Stimulated activated naive CD8-positive, alpha-beta T cell treated with anti-CD3 and anti-CD28 coated beads, Interleukin-15, Interleukin-2, amounts not matched to agents 100 ng/mL and 50 ng/mL, for 24 hours (primary cell): ENCODE data around the gene CHMP6.

Experiments used
- H3K27ac Mint-ChIP-seq: one replicate; pipeline ENCODE4 v1.8.0; 2021; ENCODE audit warnings: mild to moderate bottlenecking, mixed read lengths
- H3K27me3 Mint-ChIP-seq: one replicate; pipeline ENCODE4 v1.8.0; 2021; ENCODE audit warnings: mixed read lengths
- H3K36me3 Mint-ChIP-seq: one replicate; pipeline ENCODE4 v1.8.0; 2021; ENCODE audit warnings: low read depth, mixed read lengths
- H3K4me1 Mint-ChIP-seq: one replicate; pipeline ENCODE4 v1.8.0; 2021; ENCODE audit warnings: low read depth, mixed read lengths
- H3K4me3 Mint-ChIP-seq: one replicate; pipeline ENCODE4 v1.8.0; 2021; ENCODE audit warnings: mild to moderate bottlenecking, mixed read lengths
- H3K9me3 Mint-ChIP-seq: one replicate; pipeline ENCODE4 v1.8.0; 2021; ENCODE audit warnings: mixed read lengths

CHMP6 gene

GRCh38 chr17:81030741-81031565 lies 39.3 kb downstream of the CHMP6 start:
- no peak overlapping the region for H3K4me3 Mint-ChIP-seq
- H3K4me1 Mint-ChIP-seq = peaks cover 19% of the 10 kb centered on the region
- no peak overlapping the region for H3K27ac Mint-ChIP-seq
- H3K27me3 Mint-ChIP-seq = peaks cover 32% of the 10 kb centered on the region
- H3K36me3 Mint-ChIP-seq = no peaks in the 10 kb centered on the region
- H3K9me3 Mint-ChIP-seq = peaks cover 4% of the 10 kb centered on the region

GRCh38 chr17:81031566-81032550 lies 40.2 kb downstream of the CHMP6 start:
- peaks cover 26% of the 10 kb centered on the region for H3K4me1 Mint-ChIP-seq
- H3K36me3 Mint-ChIP-seq = peaks cover 3% of the 10 kb centered on the region
- peaks cover 40% of the 10 kb centered on the region for H3K27me3 Mint-ChIP-seq
- no peak overlapping the region for H3K4me3 Mint-ChIP-seq
- H3K27ac Mint-ChIP-seq = no peak overlapping the region
- H3K9me3 Mint-ChIP-seq = peaks cover 3% of the 10 kb centered on the region

- peaks cover 3% of the 10 kb centered on the region for H3K36me3 Mint-ChIP-seq
- no peak overlapping the region for H3K27ac Mint-ChIP-seq
- H3K27me3 Mint-ChIP-seq = peaks cover 39% of the 10 kb centered on the region
- peak overlapping the region; percentile 47 for H3K4me3 Mint-ChIP-seq
- peaks cover 28% of the 10 kb centered on the region for H3K4me1 Mint-ChIP-seq
- no peaks in the 10 kb centered on the region for H3K9me3 Mint-ChIP-seq
Observed at GRCh38 chr17:81032641-81033480, 41.2 kb downstream of the CHMP6 start.

GRCh38 chr17:81033535-81034167 lies 42.0 kb downstream of the CHMP6 start:
- no peaks in the 10 kb centered on the region for H3K9me3 Mint-ChIP-seq
- peak overlapping the region; percentile 52 for H3K4me3 Mint-ChIP-seq
- H3K36me3 Mint-ChIP-seq = peaks cover 3% of the 10 kb centered on the region
- peaks cover 26% of the 10 kb centered on the region for H3K4me1 Mint-ChIP-seq
- no peak overlapping the region for H3K27ac Mint-ChIP-seq
- H3K27me3 Mint-ChIP-seq = peaks cover 39% of the 10 kb centered on the region

GRCh38 chr17:81034168-81034777 lies 42.6 kb downstream of the CHMP6 start:
- H3K27me3 Mint-ChIP-seq = peaks cover 35% of the 10 kb centered on the region
- H3K9me3 Mint-ChIP-seq = no peaks in the 10 kb centered on the region
- H3K4me3 Mint-ChIP-seq = peak overlapping the region; percentile 52
- H3K36me3 Mint-ChIP-seq = peaks cover 3% of the 10 kb centered on the region
- no peak overlapping the region for H3K27ac Mint-ChIP-seq
- H3K4me1 Mint-ChIP-seq = peaks cover 26% of the 10 kb centered on the region

GRCh38 chr17:81034779-81035520 lies 43.3 kb downstream of the CHMP6 start, which contains the start of gene BAIAP2:
BAIAP2 (plus strand) TSS chr17:81035151; CDS start chr17:81035255, 104 bp downstream.
- H3K4me3 Mint-ChIP-seq = peak within 1 kb of the TSS; percentile 84
- peaks cover 26% of the 10 kb centered on the region for H3K4me1 Mint-ChIP-seq
- H3K27me3 Mint-ChIP-seq = peaks cover 32% of the 10 kb centered on the region
- H3K36me3 Mint-ChIP-seq = peaks cover 3% of the 10 kb centered on the region
- H3K9me3 Mint-ChIP-seq = no peaks in the 10 kb centered on the region
- no peak within 1 kb of the TSS for H3K27ac Mint-ChIP-seq

- Mint-ChIP-seq H3K9me3 (no peaks in the 10 kb centered on the region), H3K27me3 (peaks cover 28% of the 10 kb centered on the region), H3K27ac (no peak overlapping the region), H3K4me1 (peaks cover 26% of the 10 kb centered on the region), H3K36me3 (peaks cover 3% of the 10 kb centered on the region), H3K4me3 (peak overlapping the region; percentile 77)
Observed at GRCh38 chr17:81035521-81036196, 44.0 kb downstream of the CHMP6 start.

- no peaks in the 10 kb centered on the region for H3K9me3 Mint-ChIP-seq
- no peak overlapping the region for H3K27ac Mint-ChIP-seq
- H3K4me3 Mint-ChIP-seq = peak overlapping the region; percentile 77
- H3K36me3 Mint-ChIP-seq = peaks cover 3% of the 10 kb centered on the region
- H3K27me3 Mint-ChIP-seq = peaks cover 27% of the 10 kb centered on the region
- peaks cover 26% of the 10 kb centered on the region for H3K4me1 Mint-ChIP-seq
Observed at GRCh38 chr17:81036197-81036941, 44.7 kb downstream of the CHMP6 start.

GRCh38 chr17:81037026-81037797 lies 45.6 kb downstream of the CHMP6 start:
- H3K36me3 Mint-ChIP-seq = peaks cover 3% of the 10 kb centered on the region
- H3K27me3 Mint-ChIP-seq = peaks cover 27% of the 10 kb centered on the region
- H3K4me1 Mint-ChIP-seq = peaks cover 26% of the 10 kb centered on the region
- H3K9me3 Mint-ChIP-seq = no peaks in the 10 kb centered on the region
- H3K4me3 Mint-ChIP-seq = no peak overlapping the region
- H3K27ac Mint-ChIP-seq = no peak overlapping the region

- H3K27ac Mint-ChIP-seq = no peak overlapping the region
- H3K36me3 Mint-ChIP-seq = peaks cover 3% of the 10 kb centered on the region
- H3K9me3 Mint-ChIP-seq = no peaks in the 10 kb centered on the region
- peaks cover 26% of the 10 kb centered on the region for H3K4me1 Mint-ChIP-seq
- peaks cover 26% of the 10 kb centered on the region for H3K27me3 Mint-ChIP-seq
- no peak overlapping the region for H3K4me3 Mint-ChIP-seq
Observed at GRCh38 chr17:81037798-81038733, 46.4 kb downstream of the CHMP6 start.

- Mint-ChIP-seq H3K4me3 (no peak overlapping the region), H3K9me3 (no peaks in the 10 kb centered on the region), H3K4me1 (peaks cover 16% of the 10 kb centered on the region)
Observed at GRCh38 chr17:81039096-81039495, 47.5 kb downstream of the CHMP6 start.

More at GRCh38 chr17:81039096-81039495, 47.5 kb downstream of the CHMP6 start:
- Mint-ChIP-seq H3K27ac (no peak overlapping the region), H3K36me3 (peaks cover 3% of the 10 kb centered on the region), H3K27me3 (peaks cover 16% of the 10 kb centered on the region)
